ENCODE results near the gene MRO.
A peak's percentile ranks its signal among the peaks of the same experiment; 100 is the strongest.
"Not testable (repeated sequence)": the region's sequence is repeated elsewhere in the genome, so short reads cannot be mapped to it uniquely, and the experiment has no call there.

The MRO gene

GRCh38 chr18:50819728-50820378, at the start of gene MRO:
Gene MRO (minus strand): TSS chr18:50820016. CDS start chr18:50809400, 10,616 bp downstream.
- peak; percentile 73 to 76 for DNase-seq

- DNase-seq, result no peak
These were observed 49.3 kb upstream of the MRO start for GRCh38 chr18:50869150-50869549.

GRCh38 chr18:50866765-50867164, 46.9 kb upstream of the MRO start:
- no peak for DNase-seq

GRCh38 chr18:50863840-50864375, 44.1 kb upstream of the MRO start:
- DNase-seq, result no peak

- DNase-seq, result no peak
These were observed 42.6 kb upstream of the MRO start for GRCh38 chr18:50862401-50862800.

- no peak for DNase-seq
These were observed 41.8 kb upstream of the MRO start for GRCh38 chr18:50861617-50862016.

- DNase-seq, result no peak
These were observed 40.2 kb upstream of the MRO start for GRCh38 chr18:50859793-50860555.

GRCh38 chr18:50857694-50858093, 37.9 kb upstream of the MRO start:
- no peak for DNase-seq

GRCh38 chr18:50857166-50857565, 37.4 kb upstream of the MRO start:
- DNase-seq, result not testable (repeated sequence)

- DNase-seq, result no peak
These were observed 36.4 kb upstream of the MRO start for GRCh38 chr18:50855976-50856757.

GRCh38 chr18:50853863-50854271, 34.1 kb upstream of the MRO start:
- DNase-seq, result no peak

- DNase-seq, result no peak
These were observed 30.7 kb upstream of the MRO start for GRCh38 chr18:50850307-50851065.

- DNase-seq, result no peak
These were observed 29.6 kb upstream of the MRO start for GRCh38 chr18:50849419-50849821.

- no peak for DNase-seq
These were observed 29.2 kb upstream of the MRO start for GRCh38 chr18:50848991-50849390.

- no peak for DNase-seq
These were observed 28.3 kb upstream of the MRO start for GRCh38 chr18:50848061-50848551.

- no peak for DNase-seq
These were observed 27.4 kb upstream of the MRO start for GRCh38 chr18:50847192-50847591.

GRCh38 chr18:50844960-50845359, 25.1 kb upstream of the MRO start:
- DNase-seq, result no peak

- DNase-seq, result no peak
These were observed 24.7 kb upstream of the MRO start for GRCh38 chr18:50844554-50844953.

GRCh38 chr18:50842846-50843245, 23.0 kb upstream of the MRO start:
- no peak for DNase-seq

- no peak for DNase-seq
These were observed 20.2 kb upstream of the MRO start for GRCh38 chr18:50839996-50840395.

GRCh38 chr18:50839341-50839740, 19.5 kb upstream of the MRO start:
- DNase-seq, result no peak

GRCh38 chr18:50836521-50836957, 16.7 kb upstream of the MRO start:
- no peak for DNase-seq

Measured in activated CD4-positive, alpha-beta T cell treated with anti-CD3 and anti-CD28 coated beads for 4 hours (primary cell).